IMR-90 (cell line): ENCODE measurements around the gene GDF3. TPM values are rescaled to one million over a fixed set of nuclear protein-coding genes. Genes with fewer than 3 reads are reported as not detected.

Experiments used
- ATAC-seq: fragments of 200-7000 bp; cut with Tn5 transposase; 2 replicates; pipeline ENCODE4 v1.9.1; 2020; ENCODE audit warnings: low read depth, mild to moderate bottlenecking, moderate library complexity
- BruUV-seq: library from RNA; stranded (reverse); fragments of 400-500 nt; replicated peaks from 2 replicates; lab custom pipeline; 2021; lab: Mats Ljungman, UMichigan
- CTCF ChIA-PET: fragments of 300-600 bp; formaldehyde crosslinking; extraction: SDS; loops from one replicate; lab custom pipeline; 2021; ENCODE audit warnings: antibody characterized with exemption; lab: Yijun Ruan, JAX
- POLR2A ChIA-PET: fragments of 300-600 bp; sonication (Branson Sonifier 250); formaldehyde crosslinking; loops from one replicate; lab custom pipeline; 2022; ENCODE audit warnings: antibody characterized with exemption; ENCODE audit not compliant: unreplicated experiment; lab: Charles Lee
- DNase-seq: peaks from one replicate; pipeline ENCODE4 v3.0.0; 2013
- H2AFZ ChIP-seq: replicated peaks from 2 replicates; pipeline ENCODE3; 2013; ENCODE audit warnings: low read length, mild to moderate bottlenecking; ENCODE audit not compliant: poor library complexity
- H2AK5ac ChIP-seq: 2 replicates; pipeline ENCODE4 v1.6.1; 2013; ENCODE audit warnings: low read depth, low read length, inconsistent platforms
- H2AK9ac ChIP-seq: replicated peaks from 2 replicates; pipeline ENCODE3; 2013; ENCODE audit warnings: mild to moderate bottlenecking, low read depth, low read length, moderate library complexity; ENCODE audit not compliant: poor library complexity
- H2BK120ac ChIP-seq: 2 replicates; pipeline ENCODE4 v1.6.1; 2013; ENCODE audit warnings: low read depth, low read length, inconsistent platforms
- H2BK15ac ChIP-seq: 3 replicates; pipeline ENCODE4 v1.6.1; 2013; ENCODE audit warnings: low read depth, low read length, inconsistent platforms
- H2BK20ac ChIP-seq: 2 replicates; pipeline ENCODE4 v1.6.1; 2013; ENCODE audit warnings: low read depth, mild to moderate bottlenecking, inconsistent platforms, low read length, moderate library complexity
- H2BK5ac ChIP-seq: 2 replicates; pipeline ENCODE4 v1.6.1; 2013; ENCODE audit warnings: mild to moderate bottlenecking, low read depth, low read length, inconsistent platforms; ENCODE audit not compliant: poor library complexity, severe bottlenecking
- H3K14ac ChIP-seq: replicated peaks from 2 replicates; pipeline ENCODE4 v1.6.1; 2013; ENCODE audit warnings: low read depth, low read length, inconsistent platforms
- H3K18ac ChIP-seq: 2 replicates; pipeline ENCODE4 v1.6.1; 2013; ENCODE audit warnings: low read depth, low read length, control low read depth
- H3K23ac ChIP-seq: 2 replicates; pipeline ENCODE4 v1.6.1; 2013; ENCODE audit warnings: low read depth, low read length, inconsistent platforms
- H3K27ac ChIP-seq: 2 replicates; pipeline ENCODE4 v1.5.1; 2013; ENCODE audit warnings: mild to moderate bottlenecking, control low read depth, low read length; ENCODE audit not compliant: insufficient read depth
- H3K27me3 ChIP-seq: 2 replicates; pipeline ENCODE4 v1.6.1; 2013; ENCODE audit warnings: low read length; ENCODE audit not compliant: control insufficient read depth, insufficient read depth
- H3K36me3 ChIP-seq: 2 replicates; pipeline ENCODE4 v1.6.1; 2013; ENCODE audit warnings: low read length, mixed read lengths; ENCODE audit not compliant: control insufficient read depth, insufficient read depth
- H3K4ac ChIP-seq: 2 replicates; pipeline ENCODE4 v1.6.1; 2013; ENCODE audit warnings: low read depth, low read length, inconsistent platforms
- H3K4me1 ChIP-seq: 2 replicates; pipeline ENCODE4 v1.6.1; 2013; ENCODE audit warnings: low read length, mixed read lengths; ENCODE audit not compliant: control insufficient read depth, insufficient read depth
- H3K4me2 ChIP-seq: 2 replicates; pipeline ENCODE4 v1.6.1; 2013; ENCODE audit warnings: low read depth, mild to moderate bottlenecking, control low read depth, low read length, moderate library complexity
- H3K4me3 ChIP-seq: 2 replicates; pipeline ENCODE4 v1.5.1; 2013; ENCODE audit warnings: low read depth, mild to moderate bottlenecking, control low read depth, low read length, moderate library complexity; ENCODE audit not compliant: insufficient read depth
- H3K56ac ChIP-seq: 2 replicates; pipeline ENCODE4 v1.6.1; 2013; ENCODE audit warnings: low read length, inconsistent platforms; ENCODE audit not compliant: insufficient read depth; ENCODE audit errors: extremely low read depth
- H3K79me1 ChIP-seq, 2 experiments: 2 replicates each; pipeline ENCODE4 v1.6.1; 2013; ENCODE audit warnings: low read length in 2 of 2, inconsistent platforms in 1 of 2, low read depth in 1 of 2
- H3K9ac ChIP-seq: 2 replicates; pipeline ENCODE4 v1.6.1; 2013; ENCODE audit warnings: low read depth, low read length, control low read depth
- H3K9me1 ChIP-seq: 2 replicates; pipeline ENCODE4 v1.6.1; 2013; ENCODE audit warnings: low read length, inconsistent platforms; ENCODE audit not compliant: insufficient read depth
- H3K9me3 ChIP-seq: 2 replicates; pipeline ENCODE4 v1.6.1; 2013; ENCODE audit warnings: low read length; ENCODE audit not compliant: control insufficient read depth, insufficient read depth
- H4K20me1 ChIP-seq: 2 replicates; pipeline ENCODE4 v1.6.1; 2013; ENCODE audit warnings: low read length, inconsistent platforms; ENCODE audit not compliant: insufficient read depth
- H4K5ac ChIP-seq: 2 replicates; pipeline ENCODE4 v1.6.1; 2013; ENCODE audit warnings: mild to moderate bottlenecking, low read depth, low read length, control low read depth
- H4K8ac ChIP-seq, 2 experiments: 2 replicates each; pipeline ENCODE4 v1.6.1; 2013; ENCODE audit warnings: low read depth in 2 of 2, low read length in 2 of 2, control low read depth in 1 of 2, inconsistent platforms in 1 of 2
- H4K91ac ChIP-seq: 2 replicates; pipeline ENCODE4 v1.6.1; 2013; ENCODE audit warnings: low read depth, low read length, inconsistent platforms; ENCODE audit not compliant: insufficient read depth
- BHLHE40 ChIP-seq: fragments of 150-350 bp; IDR thresholded peaks from 2 replicates; pipeline ENCODE4 v1.6.1; 2016; ENCODE audit warnings: mild to moderate bottlenecking, low read depth, low read length
- CEBPB ChIP-seq: IDR thresholded peaks from 2 replicates; pipeline ENCODE4 v1.6.1; 2012; ENCODE audit warnings: low read depth, low read length, improper control_type of control experiment
- MAFK ChIP-seq: IDR thresholded peaks from 2 replicates; pipeline ENCODE4 v1.6.1; 2012; ENCODE audit warnings: low read depth, low read length, improper control_type of control experiment
- MAZ ChIP-seq: IDR thresholded peaks from 2 replicates; pipeline ENCODE4 v1.6.1; 2012; ENCODE audit warnings: low read depth, mild to moderate bottlenecking, low read length, improper control_type of control experiment, moderate library complexity, borderline replicate concordance
- SMC3 ChIP-seq: fragments of 150-350 bp; IDR thresholded peaks from 2 replicates; pipeline ENCODE4 v1.6.1; 2016; ENCODE audit warnings: low read depth, mild to moderate bottlenecking, antibody characterized with exemption, low read length, moderate library complexity
- WGBS, 2 experiments: methylation state at CpG; one replicate each; pipeline versions ENCODE4 v1.1.5 to v1.1.7; 2013; ENCODE audit warnings: missing lambda C conversion rate in 2 of 2; ENCODE audit not compliant: insufficient read length in 1 of 2; ENCODE audit errors: extremely low coverage in 2 of 2; 5-methylcytosine and 5-hydroxymethylcytosine counted together
- dilution Hi-C: fragments of 300-500 bp; cut with HindIII; formaldehyde crosslinking; loops from one replicate; pipeline ENCODE4 v1.14.3; 2018; ENCODE audit warnings: low sequenced_read_pairs; ENCODE audit not compliant: unreplicated experiment
- in situ Hi-C: fragments of 300-500 bp; cut with MboI; formaldehyde crosslinking; loops from 3 replicates; pipeline ENCODE4 v1.14.3; 2019; ENCODE audit warnings: low sequenced_read_pairs, inconsistent platforms, mixed read lengths
- intact Hi-C: fragments of 100-400 bp; cut with micrococcal nuclease; formaldehyde crosslinking; loops from 2 replicates; pipeline ENCODE4 v1.10.0; 2022
- polyA plus RNA-seq, 3 experiments: library from polyadenylated mRNA; depleted of rRNA; stranded (reverse); fragments of >200 nt; gene quantifications; 2 replicates each; pipeline ENCODE4 v1.2.3, GENCODE V29; 2012; ENCODE audit warnings: low replicate concordance in 1 of 3
- total RNA-seq: library from RNA; depleted of rRNA; stranded (reverse); fragments of >200 nt; gene quantifications from 2 replicates; pipeline ENCODE4 v1.2.3, GENCODE V29; 2012

Gene GDF3
- total and polyA plus RNA-seq, 2 of the 4 experiments (the other 2 are of a cell fraction) = not detected

DNA sequence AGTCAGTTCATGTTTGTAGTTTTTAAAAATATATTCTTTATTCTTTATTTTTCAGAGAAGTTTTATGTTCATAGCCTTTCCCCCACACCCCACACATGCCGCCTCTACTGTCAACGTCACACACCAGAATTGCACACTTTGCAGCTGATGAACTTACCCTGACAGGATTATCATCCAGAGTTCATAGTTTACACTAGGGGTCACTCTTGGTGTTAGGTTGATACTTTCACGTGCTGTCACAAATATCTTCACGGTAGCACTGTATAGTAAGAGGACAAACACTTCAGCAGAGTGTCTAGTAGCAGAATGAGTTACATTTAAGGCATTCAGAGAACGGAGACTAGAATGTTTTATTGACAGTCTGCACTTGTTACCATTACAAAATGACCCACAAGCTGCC is 20.8 kb upstream of the GDF3 start:
- H3K4me3 ChIP-seq = no peak overlapping the region
- no peak overlapping the region for H2BK20ac ChIP-seq
- ChIA-PET CTCF (interaction anchor here (0.6 kb wide), 1 partner anchor 68 kb away, joined by 3 read pairs; no protein-coding TSS in a partner anchor), POLR2A (no interaction called here)
- dilution Hi-C loops = no loop called here
- no peak overlapping the region for H3K56ac ChIP-seq
- ATAC-seq (no peak), DNase-seq (no peak)
- no peak overlapping the region for H2BK120ac ChIP-seq
- H2BK5ac ChIP-seq = no peak overlapping the region
- H2AK5ac ChIP-seq = no peak overlapping the region
- H2AK9ac ChIP-seq = no peak overlapping the region
- H4K20me1 ChIP-seq = no peaks in the 10 kb centered on the region
- no peak overlapping the region for H2BK15ac ChIP-seq
- H4K91ac ChIP-seq = no peak overlapping the region
- H3K4me2 ChIP-seq = no peak overlapping the region
- no peak overlapping the region for H4K8ac ChIP-seq
- no peak overlapping the region for H3K4ac ChIP-seq
- no peaks in the 10 kb centered on the region for H3K27me3 ChIP-seq
- no peak overlapping the region for H3K18ac ChIP-seq
- H3K4me1 ChIP-seq = no peaks in the 10 kb centered on the region
- H3K9ac ChIP-seq = no peak overlapping the region
- no peak overlapping the region for H3K14ac ChIP-seq
- H2AFZ ChIP-seq = no peak overlapping the region
- H3K36me3 ChIP-seq = no peaks in the 10 kb centered on the region
- no TSS peak for BruUV-seq
- H3K9me1 ChIP-seq = no peaks in the 10 kb centered on the region
- WGBS, 2 experiments = 0% methylated on average over 1 of the region's 5 CpGs; no CpG with 5 or more reads in 1 of the 2 experiments
- H3K9me3 ChIP-seq = peaks cover 9% of the 10 kb centered on the region; the same call in 1 of the 2 replicates
- no peak overlapping the region for H3K23ac ChIP-seq
- in situ Hi-C loops = no loop called here
- no peaks in the 10 kb centered on the region for H3K79me1 ChIP-seq
- intact Hi-C loops = no loop called here
- TF ChIP-seq BHLHE40 (no peak), CEBPB (no peak), MAZ (no peak), SMC3 (no peak), MAFK (no peak)
- no peak overlapping the region for H3K27ac ChIP-seq
- no peak overlapping the region for H4K5ac ChIP-seq
